Activated T-cell treated with anti-CD3 and anti-CD28 coated beads, Interleukin-2, amount 50 U/mL, for 48 hours (primary cell): ENCODE results near the gene UGT2B7.
"Not testable (repeated sequence)": the region's sequence is repeated elsewhere in the genome, so short reads cannot be mapped to it uniquely, and the experiment has no call there.

Experiments used
- DNase-seq, 2 experiments: peaks; one replicate each; pipeline ENCODE4 v3.0.0-alpha.2; 2020

The UGT2B7 gene

GRCh38 chr4:69096111-69096656 is at the start of gene UGT2B7:
Gene UGT2B7 (plus strand): TSS chr4:69096474. CDS start chr4:69096521, 47 bp downstream.
- DNase-seq, result no peak

- DNase-seq, result no peak
Observed at GRCh38 chr4:69049860-69050259, 46.4 kb upstream of the UGT2B7 start.

- DNase-seq, result not testable (repeated sequence)
Observed at GRCh38 chr4:69050853-69051575, 45.3 kb upstream of the UGT2B7 start.

- no peak for DNase-seq
Observed at GRCh38 chr4:69051576-69051943, 44.7 kb upstream of the UGT2B7 start.

- not testable (repeated sequence) for DNase-seq
Observed at GRCh38 chr4:69053309-69053885, 42.9 kb upstream of the UGT2B7 start.

- not testable (repeated sequence) for DNase-seq
Observed at GRCh38 chr4:69054033-69054432, 42.2 kb upstream of the UGT2B7 start.

GRCh38 chr4:69054578-69055200 is 41.6 kb upstream of the UGT2B7 start:
- no peak for DNase-seq

GRCh38 chr4:69056150-69056549 is 40.1 kb upstream of the UGT2B7 start:
- no peak for DNase-seq

GRCh38 chr4:69056921-69057550 is 39.2 kb upstream of the UGT2B7 start:
- no peak for DNase-seq

GRCh38 chr4:69057620-69058409 is 38.5 kb upstream of the UGT2B7 start:
- no peak for DNase-seq

- no peak for DNase-seq
Observed at GRCh38 chr4:69058410-69059059, 37.7 kb upstream of the UGT2B7 start.

GRCh38 chr4:69060651-69061308 is 35.5 kb upstream of the UGT2B7 start:
- DNase-seq, result no peak

GRCh38 chr4:69064391-69064790 is 31.9 kb upstream of the UGT2B7 start:
- DNase-seq, result no peak

GRCh38 chr4:69066945-69067344 is 29.3 kb upstream of the UGT2B7 start:
- DNase-seq, result no peak

- no peak for DNase-seq
Observed at GRCh38 chr4:69069085-69069484, 27.2 kb upstream of the UGT2B7 start.

GRCh38 chr4:69070590-69070989 is 25.7 kb upstream of the UGT2B7 start:
- no peak for DNase-seq

GRCh38 chr4:69071286-69071685 is 25.0 kb upstream of the UGT2B7 start:
- no peak for DNase-seq

- DNase-seq, result no peak
Observed at GRCh38 chr4:69073375-69073774, 22.9 kb upstream of the UGT2B7 start.

GRCh38 chr4:69075061-69075792 is 21.0 kb upstream of the UGT2B7 start:
- no peak for DNase-seq

- DNase-seq, result no peak
Observed at GRCh38 chr4:69078852-69079251, 17.4 kb upstream of the UGT2B7 start.

GRCh38 chr4:69088473-69088872 is 7.8 kb upstream of the UGT2B7 start:
- no peak for DNase-seq
